ENCODE data around the gene CDH12. TPM values are rescaled to one million over a fixed set of nuclear protein-coding genes. Genes with fewer than 3 reads are reported as not detected.

The CDH12 gene
- total and polyA plus RNA-seq, 10 of the 15 experiments (the other 5 are each of a cell fraction or from before 2014, with no cell fraction given): 0.03 to 0.16 TPM; not detected in 8

- Histone ChIP-seq H3K9me3 (replicated peaks; ENCODE audit: control insufficient read depth, insufficient read depth, low read length) (no peaks in the 10 kb centered on the region), H4K20me1 (ENCODE audit: control insufficient read depth, insufficient read depth) (no peaks in the 10 kb centered on the region), H2AFZ (ENCODE audit: control insufficient read depth, low read depth, low read length) (no peak overlapping the region), H3K4me3 (no peak overlapping the region), H3K36me3 (ENCODE audit: control insufficient read depth in 2 of 2, insufficient read depth in 2 of 2, low read length in 1 of 2) (no peaks in the 10 kb centered on the region), H3K4me2 (ENCODE audit: control insufficient read depth, insufficient read depth) (no peak overlapping the region), H3K4me1 (ENCODE audit: control insufficient read depth, insufficient read depth, low read length) (no peaks in the 10 kb centered on the region), H3K79me2 (ENCODE audit: control insufficient read depth, insufficient read depth, low read length) (no peaks in the 10 kb centered on the region), H3K27me3 (replicated peaks in 1 of 2; ENCODE audit: control insufficient read depth in 2 of 2, insufficient read depth in 2 of 2, low read length in 1 of 2) (no peaks in the 10 kb centered on the region), H3K9ac (ENCODE audit: control insufficient read depth, insufficient read depth, low read length) (no peak overlapping the region), H3K27ac (ENCODE audit: control insufficient read depth, insufficient read depth) (no peak overlapping the region)
- FAIRE-seq: peak; percentile 31
- intact Hi-C loops (cut with micrococcal nuclease; ENCODE audit: unreplicated experiment): no loop called here
- WGBS (ENCODE audit: insufficient coverage, insufficient replicate concordance, low lambda C conversion rate, missing lambda C conversion rate): 44% methylated on average over 3 of the region's 3 CpGs
- ChIA-PET CTCF (no interaction called here), RAD21 (ENCODE audit: unreplicated experiment) (no interaction called here), POLR2A (no interaction called here), SMC1A (ENCODE audit: uncharacterized antibody, unreplicated experiment) (no interaction called here)
- ATAC-seq: no peak
- in situ Hi-C loops (cut with MboI): no loop called here
- no TSS peak for BruUV-seq (replicated peaks)
- no peak for DNase-seq (ENCODE audit: low read depth, low spot score)
- no peak for TF ChIP-seq CTCF (IDR thresholded peaks at IDR 0.05 in 2 of 3, conservative IDR thresholded peaks at IDR 0.05 in 1 of 3; ENCODE audit: control insufficient read depth in 2 of 3, extremely low read depth in 1 of 3, insufficient read depth in 1 of 3, low read depth in 3 of 3, low read length in 3 of 3)
- no peak for TF ChIP-seq ZZZ3 (IDR thresholded peaks at IDR 0.05; ENCODE audit: control insufficient read depth, insufficient read length, low read depth)
- TF ChIP-seq IKZF1 (conservative IDR thresholded peaks at IDR 0.05): no peak
- no peak for TF ChIP-seq ELK1 (IDR thresholded peaks at IDR 0.05; ENCODE audit: low read depth, low read length)
- no peak for TF ChIP-seq NKRF (conservative IDR thresholded peaks at IDR 0.05)
- TF ChIP-seq SPI1 (IDR thresholded peaks at IDR 0.05; ENCODE audit: borderline replicate concordance, insufficient read depth, low read depth, low read length): no peak
- no peak for TF ChIP-seq RB1 (IDR thresholded peaks at IDR 0.05; ENCODE audit: borderline replicate concordance)
- TF ChIP-seq PML (IDR thresholded peaks at IDR 0.05; ENCODE audit: low read length): no peak
- no peak for TF ChIP-seq JUND (IDR thresholded peaks at IDR 0.05; ENCODE audit: low read depth, low read length)
- no peak for TF ChIP-seq POLR2AphosphoS2 (IDR thresholded peaks at IDR 0.05; ENCODE audit: low read depth, low read length)
These were observed 1143.4 kb downstream of the CDH12 start for GRCh38 chr5:21709770-21710169.

All from GM12878 (cell line).